GM23338 (cell line): ENCODE measurements around the gene ASAH2B.
"Not testable (repeated sequence)": the region's sequence is repeated elsewhere in the genome, so short reads cannot be mapped to it uniquely, and the experiment has no call there.

Source experiments
- CTCF ChIP-seq, 2 experiments: fragments of 200-600 bp in 1 of 2; sonication (generic) in 1 of 2; conservative IDR thresholded peaks; 2 replicates each; pipeline versions ENCODE4 v1.5.1 to v1.6.1; 2016 to 2017; ENCODE audit warnings: antibody characterized with exemption in 2 of 2, low read depth in 2 of 2, mild to moderate bottlenecking in 2 of 2, moderate library complexity in 1 of 2
- EZH2 ChIP-seq: fragments of 200-600 bp; sonication (generic); IDR thresholded peaks from one replicate; pipeline ENCODE4 v1.8.0; 2017; ENCODE audit warnings: antibody characterized with exemption, mild to moderate bottlenecking, low read depth; ENCODE audit not compliant: unreplicated experiment
- EZH2phosphoT487 ChIP-seq: fragments of 200-600 bp; sonication (generic); IDR thresholded peaks from one replicate; pipeline ENCODE4 v1.8.1; 2018; ENCODE audit warnings: antibody characterized with exemption; ENCODE audit not compliant: unreplicated experiment
- POLR2AphosphoS5 ChIP-seq: IDR thresholded peaks from 2 replicates; pipeline ENCODE4 v1.6.1; 2016; ENCODE audit warnings: antibody characterized with exemption, low read depth
- REST ChIP-seq: IDR thresholded peaks from one replicate; pipeline ENCODE4 v1.6.1; 2018; ENCODE audit warnings: antibody characterized with exemption; ENCODE audit not compliant: unreplicated experiment
- STAT1 ChIP-seq: IDR thresholded peaks from one replicate; pipeline ENCODE4 v1.6.1; 2016; ENCODE audit warnings: antibody characterized with exemption; ENCODE audit not compliant: unreplicated experiment

GRCh38 chr10:50701947-50702346 lies 37.8 kb upstream of the ASAH2B start:
- TF ChIP-seq CTCF (conservative IDR thresholded peaks at IDR 0.05; ENCODE audit: low read depth in 2 of 2); POLR2AphosphoS5; STAT1; EZH2phosphoT487; EZH2; REST: not testable (repeated sequence)
